ENCODE results near the gene CDNF. TPM values are rescaled to one million over a fixed set of nuclear protein-coding genes. Genes with fewer than 3 reads are reported as not detected.

The CDNF gene
- polyA plus RNA-seq, 1 of the 3 experiments (the other 2 are of a cell fraction) = 1.2 TPM

- ChIA-PET CTCF (no interaction called here), POLR2A (no interaction called here)
- no peak overlapping the region for H2AFZ ChIP-seq (ENCODE audit: low read depth)
- no peak overlapping the region for H3K4me3 ChIP-seq (ENCODE audit: low read depth in 2 of 2, low read length in 1 of 2)
- H3K9me2 ChIP-seq = no peaks in the 10 kb centered on the region
- H3K27me3 ChIP-seq (ENCODE audit: insufficient read depth) = no peaks in the 10 kb centered on the region
- H3K27ac ChIP-seq (ENCODE audit: low read depth in 2 of 2, low read length in 1 of 2) = no peak overlapping the region
- peaks cover 42 to 51% of the 10 kb centered on the region in 2 experiments for H3K36me3 ChIP-seq (replicated peaks in 1 of 2; ENCODE audit: control insufficient read depth in 1 of 2, insufficient read depth in 2 of 2, low read length in 1 of 2)
- no peaks in the 10 kb centered on the region for H3K9me3 ChIP-seq
- peaks cover 41% of the 10 kb centered on the region for H3K79me2 ChIP-seq (ENCODE audit: insufficient read depth)
- DNase-seq = no peak
- WGBS (ENCODE audit: low lambda C conversion rate) = 97% methylated on average over 2 of the region's 2 CpGs
- peaks cover 0 to 7% of the 10 kb centered on the region in 2 experiments; a peak in 1 of 4 replicates for H3K4me1 ChIP-seq (ENCODE audit: control insufficient read depth in 1 of 2, insufficient read depth in 2 of 2, low read depth in 1 of 2, low read length in 1 of 2)
- H3K9ac ChIP-seq = no peak overlapping the region
- H3F3A ChIP-seq (replicated peaks; ENCODE audit: insufficient read depth) = peaks cover 5% of the 10 kb centered on the region
- no peak overlapping the region for H3K4me2 ChIP-seq
- TF ChIP-seq, protein P1, sequence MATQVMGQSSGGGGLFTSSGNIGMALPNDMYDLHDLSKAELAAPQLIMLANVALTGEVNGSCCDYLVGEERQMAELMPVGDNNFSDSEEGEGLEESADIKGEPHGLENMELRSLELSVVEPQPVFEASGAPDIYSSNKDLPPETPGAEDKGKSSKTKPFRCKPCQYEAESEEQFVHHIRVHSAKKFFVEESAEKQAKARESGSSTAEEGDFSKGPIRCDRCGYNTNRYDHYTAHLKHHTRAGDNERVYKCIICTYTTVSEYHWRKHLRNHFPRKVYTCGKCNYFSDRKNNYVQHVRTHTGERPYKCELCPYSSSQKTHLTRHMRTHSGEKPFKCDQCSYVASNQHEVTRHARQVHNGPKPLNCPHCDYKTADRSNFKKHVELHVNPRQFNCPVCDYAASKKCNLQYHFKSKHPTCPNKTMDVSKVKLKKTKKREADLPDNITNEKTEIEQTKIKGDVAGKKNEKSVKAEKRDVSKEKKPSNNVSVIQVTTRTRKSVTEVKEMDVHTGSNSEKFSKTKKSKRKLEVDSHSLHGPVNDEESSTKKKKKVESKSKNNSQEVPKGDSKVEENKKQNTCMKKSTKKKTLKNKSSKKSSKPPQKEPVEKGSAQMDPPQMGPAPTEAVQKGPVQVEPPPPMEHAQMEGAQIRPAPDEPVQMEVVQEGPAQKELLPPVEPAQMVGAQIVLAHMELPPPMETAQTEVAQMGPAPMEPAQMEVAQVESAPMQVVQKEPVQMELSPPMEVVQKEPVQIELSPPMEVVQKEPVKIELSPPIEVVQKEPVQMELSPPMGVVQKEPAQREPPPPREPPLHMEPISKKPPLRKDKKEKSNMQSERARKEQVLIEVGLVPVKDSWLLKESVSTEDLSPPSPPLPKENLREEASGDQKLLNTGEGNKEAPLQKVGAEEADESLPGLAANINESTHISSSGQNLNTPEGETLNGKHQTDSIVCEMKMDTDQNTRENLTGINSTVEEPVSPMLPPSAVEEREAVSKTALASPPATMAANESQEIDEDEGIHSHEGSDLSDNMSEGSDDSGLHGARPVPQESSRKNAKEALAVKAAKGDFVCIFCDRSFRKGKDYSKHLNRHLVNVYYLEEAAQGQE (IDR thresholded peaks at IDR 0.05; ENCODE audit: low read depth, low read length) = no peak
- TF ChIP-seq JUND (IDR thresholded peaks at IDR 0.05) (no peak), POLR2AphosphoS5 (IDR thresholded peaks at IDR 0.05; ENCODE audit: low read depth, low read length) (no peak), RFX5 (IDR thresholded peaks at IDR 0.05; ENCODE audit: low read length) (no peak), EZH2phosphoT487 (IDR thresholded peaks at IDR 0.05; ENCODE audit: borderline replicate concordance, low read depth) (no peak), ELF1 (IDR thresholded peaks at IDR 0.05) (no peak), YY1 (IDR thresholded peaks at IDR 0.05; ENCODE audit: low read depth) (no peak), RCOR1 (IDR thresholded peaks at IDR 0.05; ENCODE audit: low read length) (no peak)
- H4K20me1 ChIP-seq (ENCODE audit: insufficient read depth) = no peaks in the 10 kb centered on the region
These were observed 2.3 kb upstream of the CDNF start for GRCh38 chr10:14840178-14840577.

GRCh38 chr10:14839305-14839695 lies 1.5 kb upstream of the CDNF start:
- Histone ChIP-seq H2AFZ (ENCODE audit: low read depth) (no peak overlapping the region), H3K27ac (ENCODE audit: low read depth in 2 of 2, low read length in 1 of 2) (peak overlapping the region in 1 of 2 experiments; percentile 81; a peak in 2 of 4 replicates), H3K4me1 (ENCODE audit: control insufficient read depth in 1 of 2, insufficient read depth in 2 of 2, low read depth in 1 of 2, low read length in 1 of 2) (peaks cover 0 to 7% of the 10 kb centered on the region in 2 experiments; a peak in 1 of 4 replicates), H3F3A (replicated peaks; ENCODE audit: insufficient read depth) (no peaks in the 10 kb centered on the region), H3K9ac (peak overlapping the region; percentile 92), H3K9me3 (no peaks in the 10 kb centered on the region), H3K4me3 (ENCODE audit: low read depth in 2 of 2, low read length in 1 of 2) (peak overlapping the region; percentile 93 to 99), H3K9me2 (no peaks in the 10 kb centered on the region), H3K79me2 (ENCODE audit: insufficient read depth) (peaks cover 41% of the 10 kb centered on the region), H3K4me2 (peak overlapping the region; percentile 88), H3K27me3 (ENCODE audit: insufficient read depth) (no peaks in the 10 kb centered on the region), H3K36me3 (replicated peaks in 1 of 2; ENCODE audit: control insufficient read depth in 1 of 2, insufficient read depth in 2 of 2, low read length in 1 of 2) (peaks cover 34 to 42% of the 10 kb centered on the region in 2 experiments), H4K20me1 (ENCODE audit: insufficient read depth) (no peaks in the 10 kb centered on the region)
- ChIA-PET POLR2A (interaction anchor here (1.8 to 3.1 kb wide), 2 partner anchors 39 to 120 kb away, joined by 12 to 36 read pairs; partner anchors contain the start of genes MEIG1 and SUV39H2), CTCF (interaction anchor here (2.9 kb wide), 1 partner anchor 303 kb away, joined by 17 read pairs; no protein-coding TSS in a partner anchor)
- no peak for DNase-seq
- TF ChIP-seq, protein P2, sequence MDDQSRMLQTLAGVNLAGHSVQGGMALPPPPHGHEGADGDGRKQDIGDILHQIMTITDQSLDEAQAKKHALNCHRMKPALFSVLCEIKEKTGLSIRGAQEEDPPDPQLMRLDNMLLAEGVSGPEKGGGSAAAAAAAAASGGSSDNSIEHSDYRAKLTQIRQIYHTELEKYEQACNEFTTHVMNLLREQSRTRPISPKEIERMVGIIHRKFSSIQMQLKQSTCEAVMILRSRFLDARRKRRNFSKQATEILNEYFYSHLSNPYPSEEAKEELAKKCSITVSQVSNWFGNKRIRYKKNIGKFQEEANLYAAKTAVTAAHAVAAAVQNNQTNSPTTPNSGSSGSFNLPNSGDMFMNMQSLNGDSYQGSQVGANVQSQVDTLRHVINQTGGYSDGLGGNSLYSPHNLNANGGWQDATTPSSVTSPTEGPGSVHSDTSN (IDR thresholded peaks at IDR 0.05) = no peak
- TF ChIP-seq EZH2phosphoT487 (IDR thresholded peaks at IDR 0.05; ENCODE audit: borderline replicate concordance, low read depth) = no peak
- no peak for TF ChIP-seq MAX (IDR thresholded peaks at IDR 0.05; ENCODE audit: low read depth)
- no peak for TF ChIP-seq CHD2 (IDR thresholded peaks at IDR 0.05; ENCODE audit: low read length, partially characterized antibody)
- TF ChIP-seq TAF1 (IDR thresholded peaks at IDR 0.05; ENCODE audit: borderline replicate concordance, low read depth, low read length) = no peak
- TF ChIP-seq FOXJ3 (CRISPR knock-in tag; IDR thresholded peaks at IDR 0.05) = no peak
- TF ChIP-seq MEF2A (IDR thresholded peaks at IDR 0.05; ENCODE audit: borderline replicate concordance, low read depth) = no peak
- TF ChIP-seq NFIC (IDR thresholded peaks at IDR 0.05; ENCODE audit: borderline replicate concordance) = no peak
- no peak for TF ChIP-seq GATA2 (CRISPR knock-in tag; IDR thresholded peaks at IDR 0.05)
- no peak for TF ChIP-seq USF2 (IDR thresholded peaks at IDR 0.05; ENCODE audit: borderline replicate concordance, low read depth, low read length)
- no peak for TF ChIP-seq YY1 (IDR thresholded peaks at IDR 0.05; ENCODE audit: low read depth)
- TF ChIP-seq RCOR1 (IDR thresholded peaks at IDR 0.05; ENCODE audit: low read length) = no peak
- WGBS (ENCODE audit: low lambda C conversion rate) = 3% methylated on average over 14 of the region's 14 CpGs
